Muscle of leg (tissue), 9 donors: ENCODE results near the gene SGF29. TPM values are rescaled to one million over a fixed set of nuclear protein-coding genes. Genes with fewer than 3 reads are reported as not detected.

Experiments
- polyA plus RNA-seq, 8 donors: library from polyadenylated mRNA; unstranded; fragments of 120-200 nt; gene quantifications; one replicate each; pipeline versions ENCODE4 v1.2.1 to v1.2.3, GENCODE V29; 2013; ENCODE audit warnings: inconsistent platforms in 1 of 8, low replicate concordance in 1 of 8; ENCODE audit not compliant: insufficient read length in 8 of 8, insufficient read depth in 1 of 8
- total RNA-seq: library from RNA; stranded (reverse); fragments of 120-200 nt; gene quantifications from one replicate; pipeline ENCODE4 v1.2.4, GENCODE V29; 2013

The SGF29 gene
- total and polyA plus RNA-seq, 9 donors, result 14.7 to 22.9 (median 17.5) TPM

Other genes with a start within 250 kb of the SGF29 start
- 2.0 TPM for gene NPIPB6, start 190.4 kb upstream of the SGF29 start, total RNA-seq
- gene NPIPB6, start 190.4 kb upstream of the SGF29 start, polyA plus RNA-seq, result 1 to 10 TPM in 2 of 8 donors, under 1 TPM in 4, not detected in 2; 0.34 to 2.3 (median 0.75) TPM
- gene EIF3CL, start 150.1 kb upstream of the SGF29 start, total RNA-seq, result 60.2 TPM
- 100 to 1,000 TPM in 1 of 8 donors, 10 to 100 TPM in 7; 42.2 to 119 (median 71.1) TPM for gene EIF3CL, start 150.1 kb upstream of the SGF29 start, polyA plus RNA-seq
- gene NPIPB7, start 81.6 kb upstream of the SGF29 start, total RNA-seq, result not detected
- gene NPIPB7, start 81.6 kb upstream of the SGF29 start, polyA plus RNA-seq, result under 1 TPM in 4 of 8 donors, not detected in 4; 0.19 to 0.59 (median 0.30) TPM
- gene CLN3, start 61.8 kb upstream of the SGF29 start, total RNA-seq, result 5.1 TPM
- gene CLN3, start 61.8 kb upstream of the SGF29 start, polyA plus RNA-seq, result 10 to 100 TPM; 11.9 to 21.0 (median 16.7) TPM
- gene APOBR, start 59.3 kb upstream of the SGF29 start, total RNA-seq, result 0.18 TPM
- gene APOBR, start 59.3 kb upstream of the SGF29 start, polyA plus RNA-seq, result 1 to 10 TPM in 5 of 8 donors, under 1 TPM in 3; 0.77 to 1.5 (median 1.1) TPM
- not detected for gene IL27, start 47.1 kb upstream of the SGF29 start, total RNA-seq
- 1 to 10 TPM in 1 of 8 donors, not detected in 7; 1.0 TPM for gene IL27, start 47.1 kb upstream of the SGF29 start, polyA plus RNA-seq
- gene NUPR1, start 14.9 kb upstream of the SGF29 start, total RNA-seq, result 40.3 TPM
- gene NUPR1, start 14.9 kb upstream of the SGF29 start, polyA plus RNA-seq, result 10 to 100 TPM; 27.1 to 56.7 (median 38.6) TPM
- gene SULT1A2, start 43.1 kb downstream of the SGF29 start, total RNA-seq, result 0.58 TPM
- gene SULT1A2, start 43.1 kb downstream of the SGF29 start, polyA plus RNA-seq, result 1 to 10 TPM in 2 of 8 donors, under 1 TPM in 6; 0.43 to 1.1 (median 0.92) TPM
- gene SULT1A1, start 56.1 kb downstream of the SGF29 start, total RNA-seq, result 32.3 TPM
- 10 to 100 TPM in 6 of 8 donors, 1 to 10 TPM in 2; 5.9 to 27.4 (median 13.1) TPM for gene SULT1A1, start 56.1 kb downstream of the SGF29 start, polyA plus RNA-seq
- gene NPIPB8, start 84.1 kb downstream of the SGF29 start, total RNA-seq, result 0.71 TPM
- 1 to 10 TPM in 1 of 8 donors, under 1 TPM in 6, not detected in 1; 0.06 to 1.4 (median 0.55) TPM for gene NPIPB8, start 84.1 kb downstream of the SGF29 start, polyA plus RNA-seq
- 364 TPM for gene EIF3C, start 157.5 kb downstream of the SGF29 start, total RNA-seq
- 100 to 1,000 TPM; 242 to 462 (median 336) TPM for gene EIF3C, start 157.5 kb downstream of the SGF29 start, polyA plus RNA-seq
- 1.2 TPM for gene NPIPB9, start 197.9 kb downstream of the SGF29 start, total RNA-seq
- 1 to 10 TPM in 3 of 8 donors, under 1 TPM in 5; 0.49 to 2.8 (median 0.85) TPM for gene NPIPB9, start 197.9 kb downstream of the SGF29 start, polyA plus RNA-seq